ENCODE data around the gene ARCN1. TPM values are rescaled to one million over a fixed set of nuclear protein-coding genes. Genes with fewer than 3 reads are reported as not detected.
A peak's percentile ranks its signal among the peaks of the same experiment; 100 is the strongest.

ARCN1 gene
- total and polyA plus RNA-seq, 2 donors from 2014 or later = 64.7 to 107 TPM

DNA sequence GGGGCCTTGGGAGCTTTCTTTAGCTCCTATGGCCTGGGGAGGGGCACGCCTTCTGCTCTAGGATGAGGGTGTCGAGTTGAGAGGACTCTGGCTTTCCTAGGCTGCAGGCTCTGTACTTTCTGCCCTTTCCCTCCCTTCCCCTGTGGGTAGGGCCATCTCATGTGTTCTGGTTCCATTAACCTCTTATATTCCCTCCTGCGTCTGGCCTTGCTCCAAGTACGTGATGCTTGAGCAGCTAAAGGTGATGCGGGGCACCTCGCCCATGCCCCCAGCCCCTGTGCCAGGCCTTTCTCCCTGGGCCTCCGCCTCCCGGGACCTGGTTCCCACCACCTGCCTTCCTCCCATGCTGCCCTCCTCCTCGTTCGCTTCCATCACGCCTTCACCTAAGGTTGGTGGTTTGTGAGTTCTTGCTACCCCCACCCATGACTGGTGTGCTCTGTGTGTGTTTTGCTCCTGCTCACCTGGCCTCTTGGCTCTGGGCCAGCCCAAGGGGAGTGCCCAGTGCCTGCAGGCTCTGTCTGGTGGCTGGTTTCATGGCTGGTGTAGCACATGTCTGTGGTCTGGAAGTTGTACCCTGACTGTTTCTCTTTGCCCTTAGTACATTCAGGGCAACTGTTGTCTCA lies 69.3 kb downstream of the ARCN1 start:
- TF ChIP-seq, protein P1, sequence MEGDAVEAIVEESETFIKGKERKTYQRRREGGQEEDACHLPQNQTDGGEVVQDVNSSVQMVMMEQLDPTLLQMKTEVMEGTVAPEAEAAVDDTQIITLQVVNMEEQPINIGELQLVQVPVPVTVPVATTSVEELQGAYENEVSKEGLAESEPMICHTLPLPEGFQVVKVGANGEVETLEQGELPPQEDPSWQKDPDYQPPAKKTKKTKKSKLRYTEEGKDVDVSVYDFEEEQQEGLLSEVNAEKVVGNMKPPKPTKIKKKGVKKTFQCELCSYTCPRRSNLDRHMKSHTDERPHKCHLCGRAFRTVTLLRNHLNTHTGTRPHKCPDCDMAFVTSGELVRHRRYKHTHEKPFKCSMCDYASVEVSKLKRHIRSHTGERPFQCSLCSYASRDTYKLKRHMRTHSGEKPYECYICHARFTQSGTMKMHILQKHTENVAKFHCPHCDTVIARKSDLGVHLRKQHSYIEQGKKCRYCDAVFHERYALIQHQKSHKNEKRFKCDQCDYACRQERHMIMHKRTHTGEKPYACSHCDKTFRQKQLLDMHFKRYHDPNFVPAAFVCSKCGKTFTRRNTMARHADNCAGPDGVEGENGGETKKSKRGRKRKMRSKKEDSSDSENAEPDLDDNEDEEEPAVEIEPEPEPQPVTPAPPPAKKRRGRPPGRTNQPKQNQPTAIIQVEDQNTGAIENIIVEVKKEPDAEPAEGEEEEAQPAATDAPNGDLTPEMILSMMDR (IDR thresholded peaks at IDR 0.05; ENCODE audit: borderline replicate concordance, extremely low read depth, insufficient read depth) = no peak
- no peaks in the 10 kb centered on the region for H3K9me3 ChIP-seq (ENCODE audit: control insufficient read depth in 2 of 3, insufficient read depth in 1 of 3, low read length in 3 of 3)
- H3K36me3 ChIP-seq (ENCODE audit: control insufficient read depth in 2 of 3, insufficient read depth in 3 of 3, low read length in 3 of 3) = peaks cover 14 to 39% (median 20%) of the 10 kb centered on the region in 3 donors
- intact Hi-C loops (cut with DNase I) = no loop called here
- H3K27me3 ChIP-seq (ENCODE audit: control insufficient read depth, insufficient read depth, low read length) = no peaks in the 10 kb centered on the region
- H3K27ac ChIP-seq (ENCODE audit: low read depth in 2 of 2, low read length in 2 of 2) = peak overlapping the region in 1 of 2 donors; percentile 66
- H3K9ac ChIP-seq (ENCODE audit: low read length in 3 of 3) = no peak overlapping the region
- H3K4me3 ChIP-seq (ENCODE audit: low read length in 3 of 3) = no peak overlapping the region
- peaks cover 0 to 22% (median 14%) of the 10 kb centered on the region in 3 donors for H3K4me1 ChIP-seq (ENCODE audit: control insufficient read depth in 2 of 3, insufficient read depth in 2 of 3, low read depth in 1 of 3, low read length in 3 of 3)
- DNase-seq (peak in 4 of 5 donors; percentile 56 to 93 (median 62)), FAIRE-seq (no peak)

DNA sequence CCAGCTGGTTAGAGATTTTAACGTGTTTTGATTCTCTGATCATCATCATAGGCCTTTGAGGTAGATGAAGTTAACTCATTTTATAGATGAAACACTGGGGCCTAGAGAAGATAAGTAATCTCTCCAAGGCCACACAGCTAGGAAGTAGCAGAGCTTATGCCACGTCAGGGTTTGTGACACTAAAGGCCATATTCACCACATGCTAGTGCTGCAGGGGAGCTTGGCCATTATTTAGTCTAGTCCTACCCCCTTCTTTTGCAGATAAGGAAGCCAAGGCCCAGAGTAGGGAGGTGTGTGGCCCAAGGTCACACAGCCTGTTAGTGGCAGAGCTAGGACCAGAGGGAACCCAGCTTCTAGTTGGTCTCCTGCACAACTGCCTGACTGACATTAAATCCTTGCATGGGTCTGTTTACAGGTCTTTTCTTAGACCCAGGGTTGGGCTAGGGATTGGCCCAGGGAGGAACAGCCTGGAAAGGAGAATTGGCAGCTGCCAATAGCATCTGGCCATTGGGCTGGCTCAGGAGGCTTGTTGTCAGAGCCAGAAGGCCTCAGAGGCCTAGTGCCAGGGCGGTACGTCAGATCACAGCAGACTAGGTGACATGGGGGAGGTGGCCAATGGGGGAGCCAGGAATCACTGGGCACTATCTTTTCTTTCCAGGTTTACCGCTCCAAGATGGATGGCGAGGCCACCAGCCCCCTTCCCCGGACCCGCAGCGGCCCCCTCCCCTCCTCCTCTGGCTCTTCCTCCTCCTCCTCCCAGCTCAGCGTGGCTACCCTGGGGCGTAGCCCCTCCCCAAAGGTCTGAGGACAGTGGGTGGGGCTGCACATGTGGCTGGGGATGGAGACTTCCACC lies 71.2 kb downstream of the ARCN1 start:
- DNase-seq = peak in 1 of 5 donors; percentile 52
- no peaks in the 10 kb centered on the region for H3K9me3 ChIP-seq (ENCODE audit: control insufficient read depth in 2 of 3, insufficient read depth in 1 of 3, low read length in 3 of 3)
- no peak overlapping the region for H3K27ac ChIP-seq (ENCODE audit: low read depth in 2 of 2, low read length in 2 of 2)
- intact Hi-C loops (cut with DNase I) = no loop called here
- no peak overlapping the region for H3K9ac ChIP-seq (ENCODE audit: low read length in 3 of 3)
- H3K36me3 ChIP-seq (ENCODE audit: control insufficient read depth in 2 of 3, insufficient read depth in 3 of 3, low read length in 3 of 3) = peaks cover 11 to 50% (median 28%) of the 10 kb centered on the region in 3 donors
- no peak overlapping the region for H3K4me3 ChIP-seq (ENCODE audit: low read length in 3 of 3)
- TF ChIP-seq, protein P1 (IDR thresholded peaks at IDR 0.05; ENCODE audit: borderline replicate concordance, extremely low read depth, insufficient read depth) = no peak
- FAIRE-seq = no peak
- no peaks in the 10 kb centered on the region for H3K27me3 ChIP-seq (ENCODE audit: control insufficient read depth, insufficient read depth, low read length)
- peaks cover 0 to 22% (median 14%) of the 10 kb centered on the region in 3 donors for H3K4me1 ChIP-seq (ENCODE audit: control insufficient read depth in 2 of 3, insufficient read depth in 2 of 3, low read depth in 1 of 3, low read length in 3 of 3)

DNA sequence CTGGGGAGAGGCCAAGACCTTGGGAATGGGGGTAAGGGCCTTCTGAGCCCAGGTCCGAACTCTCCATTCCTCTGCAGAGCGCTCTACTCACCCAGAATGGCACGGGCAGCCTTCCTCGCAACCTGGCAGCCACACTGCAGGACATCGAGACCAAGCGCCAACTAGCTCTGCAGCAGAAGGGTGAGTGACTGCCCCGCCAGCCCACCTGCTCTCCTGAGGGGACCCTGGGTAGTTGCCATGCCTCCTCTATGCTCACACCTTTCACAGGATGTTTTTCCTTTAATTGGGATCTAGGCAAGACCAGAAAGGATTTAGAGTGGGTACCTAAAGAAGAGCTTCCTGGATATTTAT lies 71.8 kb downstream of the ARCN1 start:
- no peaks in the 10 kb centered on the region for H3K9me3 ChIP-seq (ENCODE audit: control insufficient read depth in 2 of 3, insufficient read depth in 1 of 3, low read length in 3 of 3)
- intact Hi-C loops (cut with DNase I) = no loop called here
- FAIRE-seq (no peak), DNase-seq (peak in 1 of 5 donors; percentile 60)
- H3K4me3 ChIP-seq (ENCODE audit: low read length in 3 of 3) = no peak overlapping the region
- TF ChIP-seq, protein P1 (IDR thresholded peaks at IDR 0.05; ENCODE audit: borderline replicate concordance, extremely low read depth, insufficient read depth) = no peak
- no peak overlapping the region for H3K27ac ChIP-seq (ENCODE audit: low read depth in 2 of 2, low read length in 2 of 2)
- no peaks in the 10 kb centered on the region for H3K27me3 ChIP-seq (ENCODE audit: control insufficient read depth, insufficient read depth, low read length)
- H3K9ac ChIP-seq (ENCODE audit: low read length in 3 of 3) = no peak overlapping the region
- H3K4me1 ChIP-seq (ENCODE audit: control insufficient read depth in 2 of 3, insufficient read depth in 2 of 3, low read depth in 1 of 3, low read length in 3 of 3) = peaks cover 0 to 22% (median 14%) of the 10 kb centered on the region in 3 donors
- H3K36me3 ChIP-seq (ENCODE audit: control insufficient read depth in 2 of 3, insufficient read depth in 3 of 3, low read length in 3 of 3) = peaks cover 11 to 56% (median 31%) of the 10 kb centered on the region in 3 donors
